Measurements from ENCODE around the gene NDUFA11. TPM values are rescaled to one million over a fixed set of nuclear protein-coding genes. Genes with fewer than 3 reads are reported as not detected.

NDUFA11 gene
- total RNA-seq, 1 donor from 2014 or later = 220 TPM

DNA sequence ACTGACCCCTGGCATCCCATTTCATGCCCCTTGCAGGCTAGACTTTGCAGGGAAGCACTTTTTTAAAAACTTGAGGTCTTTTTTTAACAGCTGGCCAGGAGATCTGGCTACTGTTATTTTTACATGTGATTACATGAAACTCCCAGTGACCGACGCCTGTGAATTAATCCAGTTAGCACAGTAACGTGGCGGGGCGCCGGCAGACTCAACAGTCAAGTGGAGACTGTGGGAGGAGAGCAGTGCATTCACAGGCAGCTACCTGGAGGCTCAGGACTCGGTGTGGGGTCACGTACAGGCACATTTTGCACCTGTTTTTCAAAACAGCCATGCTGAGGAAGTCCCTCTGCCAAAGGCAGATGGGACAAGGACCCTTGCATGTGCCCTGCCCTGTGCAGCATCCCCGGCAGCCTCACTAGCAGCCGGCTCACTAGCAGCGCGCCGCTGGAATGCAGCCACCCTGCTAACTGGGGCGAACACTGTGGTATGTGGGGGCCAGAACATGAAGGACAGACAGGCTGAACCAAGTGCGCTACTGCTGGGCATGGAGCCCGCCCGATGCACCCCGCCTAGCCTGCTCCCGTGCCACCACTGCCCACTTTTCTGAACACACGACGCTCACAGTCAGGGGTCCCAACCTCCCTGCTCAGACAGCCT is 29.1 kb upstream of the NDUFA11 start:
- intact Hi-C loops (cut with micrococcal nuclease) = no loop called here

DNA sequence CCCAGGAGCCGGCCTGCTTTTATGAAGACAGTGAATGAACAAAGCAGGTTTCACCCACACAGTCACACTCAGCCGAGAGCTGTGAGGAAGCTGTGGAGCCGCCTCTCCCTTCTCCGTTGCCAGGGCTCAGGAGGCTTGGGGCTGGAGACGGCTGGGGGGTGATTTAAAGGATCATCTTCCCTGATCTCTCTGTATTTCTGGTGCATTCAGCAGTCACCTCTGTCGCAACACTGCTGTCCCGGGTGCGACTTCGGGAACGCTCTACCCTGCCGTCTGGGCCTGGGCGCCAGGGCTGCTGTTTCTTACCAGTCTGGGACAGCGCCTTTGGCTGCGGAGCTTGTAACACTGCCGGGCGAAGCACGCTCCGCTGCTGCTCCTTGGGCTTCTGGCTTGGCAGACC is 28.6 kb upstream of the NDUFA11 start:
- intact Hi-C loops (cut with micrococcal nuclease) = no loop called here

GRCh38 chr19:5931251-5931650 is 27.7 kb upstream of the NDUFA11 start:
- intact Hi-C loops (cut with micrococcal nuclease) = no loop called here

GRCh38 chr19:5929625-5930024 is 26.0 kb upstream of the NDUFA11 start:
- intact Hi-C loops (cut with micrococcal nuclease) = no loop called here

DNA sequence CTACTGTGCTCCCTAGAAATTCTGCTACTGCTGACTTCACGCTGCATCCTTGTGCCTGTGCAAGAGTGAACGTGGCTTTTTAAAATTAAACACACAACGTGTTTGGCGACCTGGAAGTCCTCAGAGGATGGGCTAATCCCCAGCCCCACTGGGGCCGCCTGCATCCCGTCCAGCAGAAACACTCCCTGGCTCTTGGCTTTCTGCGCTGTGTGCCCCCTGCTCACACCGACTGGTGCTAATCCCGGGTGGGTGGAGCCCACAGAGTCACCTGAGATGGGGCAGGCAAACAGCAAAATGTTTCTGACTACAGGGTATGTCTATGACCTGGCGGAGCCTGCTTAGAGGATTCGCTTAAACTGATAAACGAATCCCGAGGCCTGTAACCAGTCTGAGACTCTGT is 25.6 kb upstream of the NDUFA11 start:
- intact Hi-C loops (cut with micrococcal nuclease) = no loop called here

DNA sequence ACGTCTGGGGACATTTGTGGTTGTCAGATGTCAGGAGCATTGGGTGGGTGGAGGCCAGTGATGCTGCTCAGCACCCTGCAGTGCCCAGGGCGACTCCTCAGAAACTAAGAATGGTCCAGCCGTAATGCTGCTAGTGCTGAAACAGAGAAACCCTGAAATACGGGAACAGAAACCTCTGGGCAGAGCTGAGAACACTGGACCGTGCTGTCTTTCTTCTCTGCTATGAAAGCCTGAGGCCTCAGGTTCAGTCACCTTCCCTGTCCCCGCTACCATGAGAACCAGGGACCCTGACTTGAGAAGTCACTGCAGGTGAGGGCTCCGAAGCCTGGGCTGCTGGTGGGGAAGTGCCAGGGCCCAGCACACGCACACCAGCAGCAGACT is 23.8 kb upstream of the NDUFA11 start:
- intact Hi-C loops (cut with micrococcal nuclease) = no loop called here

DNA sequence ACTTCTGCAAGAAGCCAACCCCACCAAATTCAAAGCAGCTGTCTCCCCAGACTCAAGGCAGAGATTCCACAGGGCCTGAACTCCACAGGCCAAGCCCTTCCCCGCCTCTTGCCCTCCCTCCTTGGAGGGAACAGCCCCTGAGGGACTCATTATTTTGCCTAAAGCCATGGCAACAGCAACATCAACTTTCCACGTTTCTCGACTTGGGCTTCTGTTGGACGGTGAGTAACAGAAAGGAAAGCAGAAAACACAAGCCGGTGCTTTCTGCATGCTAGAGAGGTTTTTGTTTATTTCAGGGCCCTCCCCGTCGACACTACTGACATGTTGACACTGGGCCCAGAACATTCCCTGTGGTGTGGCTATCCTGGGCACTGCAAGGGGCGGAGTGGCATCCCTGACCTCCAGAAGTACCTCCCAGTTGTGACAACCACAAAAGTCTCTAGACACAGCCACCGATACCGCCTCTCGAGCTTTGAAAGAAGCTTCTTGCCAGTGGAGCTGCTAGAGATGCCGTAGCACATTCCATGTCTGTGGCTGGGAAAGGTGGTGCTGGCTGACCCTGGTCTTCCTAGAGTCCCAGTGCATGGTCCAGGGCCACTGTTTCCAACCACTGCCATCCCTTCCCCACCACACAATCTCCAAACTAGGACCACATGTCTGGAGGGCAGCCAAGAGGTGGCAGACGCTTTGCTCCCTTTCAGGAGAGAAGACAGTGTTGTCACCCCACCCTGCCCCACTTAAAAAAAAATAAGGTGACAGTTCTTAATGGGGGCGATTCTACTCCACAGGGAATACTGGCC is 23.3 kb upstream of the NDUFA11 start:
- intact Hi-C loops (cut with micrococcal nuclease) = no loop called here

GRCh38 chr19:5925830-5926427 is 22.3 kb upstream of the NDUFA11 start:
- intact Hi-C loops (cut with micrococcal nuclease) = no loop called here

DNA sequence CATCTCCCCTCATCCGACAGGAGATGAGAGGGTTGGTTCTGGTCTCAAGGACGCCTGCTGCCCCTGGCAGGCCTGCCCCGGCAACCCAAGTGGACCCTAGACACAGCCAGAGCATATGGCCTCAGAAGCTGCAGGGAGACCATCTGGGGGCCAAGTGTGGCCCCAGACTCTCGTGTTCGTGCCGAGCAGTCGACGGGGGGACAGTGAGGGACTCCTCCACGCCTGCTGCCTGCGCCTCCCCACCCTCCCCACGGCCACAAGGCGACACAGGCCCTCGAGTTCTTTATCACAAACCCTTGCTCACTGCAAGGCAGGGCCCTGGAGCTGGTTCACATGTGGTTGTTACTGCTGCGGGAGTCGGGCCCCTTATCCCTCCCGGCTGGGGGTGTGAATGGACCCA is 19.8 kb upstream of the NDUFA11 start:
- intact Hi-C loops (cut with micrococcal nuclease) = no loop called here

- intact Hi-C loops (cut with micrococcal nuclease) = no loop called here
These were observed 18.6 kb upstream of the NDUFA11 start for GRCh38 chr19:5922161-5922545.

GRCh38 chr19:5921516-5922160 is 18.0 kb upstream of the NDUFA11 start:
- intact Hi-C loops (cut with micrococcal nuclease) = no loop called here

DNA sequence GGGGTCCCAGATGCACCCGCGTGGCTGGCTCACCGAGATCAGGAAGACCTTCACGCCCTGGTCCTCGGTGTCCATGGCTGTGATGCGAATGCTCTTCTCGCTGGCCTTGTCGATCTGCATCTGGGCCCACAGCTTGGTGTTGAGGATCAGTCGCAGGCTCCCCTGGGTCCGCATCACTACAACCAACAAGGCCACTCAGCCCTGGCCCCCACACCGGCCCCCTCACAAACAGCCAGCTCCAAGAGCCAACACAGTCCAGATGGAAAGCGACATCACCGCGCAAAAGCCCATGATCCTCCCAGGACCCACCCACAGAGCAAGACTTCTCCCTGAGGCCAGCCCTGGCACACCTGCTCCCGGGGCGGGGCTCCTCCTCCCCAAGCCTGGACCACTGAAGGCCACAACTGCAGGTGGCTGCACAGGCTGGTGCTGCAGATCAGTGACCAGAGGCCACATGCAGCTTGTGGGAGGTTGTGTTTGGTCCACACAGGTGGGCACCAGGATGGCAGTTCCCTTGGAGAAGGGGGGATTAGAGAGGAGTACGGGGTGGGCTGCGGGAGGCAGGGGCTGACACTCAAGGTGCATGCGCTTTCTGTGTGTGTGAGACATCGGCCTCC is 15.0 kb upstream of the NDUFA11 start:
- intact Hi-C loops (cut with micrococcal nuclease) = no loop called here

- intact Hi-C loops (cut with micrococcal nuclease) = no loop called here
These were observed 14.0 kb upstream of the NDUFA11 start for GRCh38 chr19:5917431-5918107.

GRCh38 chr19:5916181-5916708 is 12.7 kb upstream of the NDUFA11 start:
- intact Hi-C loops (cut with micrococcal nuclease) = no loop called here

DNA sequence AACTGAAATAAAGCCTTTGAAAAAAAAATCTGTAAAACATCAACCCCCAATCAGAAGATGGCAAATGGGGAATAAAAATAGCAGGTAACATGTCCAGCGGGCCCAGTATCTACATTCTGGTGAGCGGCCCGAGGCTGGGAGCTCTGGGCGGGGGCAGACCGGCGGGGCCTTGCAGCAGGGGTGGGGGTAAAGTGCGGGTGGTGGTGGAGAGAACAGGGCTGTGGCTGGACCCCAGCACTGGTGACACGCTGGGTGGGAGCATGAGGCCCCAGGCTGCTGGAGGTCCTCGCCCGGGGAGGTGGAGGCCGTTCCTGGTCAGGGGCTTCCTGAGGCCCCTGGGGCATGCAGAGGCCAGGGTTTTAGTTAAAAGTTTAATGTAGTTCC is 12.2 kb upstream of the NDUFA11 start:
- intact Hi-C loops (cut with micrococcal nuclease) = no loop called here

DNA sequence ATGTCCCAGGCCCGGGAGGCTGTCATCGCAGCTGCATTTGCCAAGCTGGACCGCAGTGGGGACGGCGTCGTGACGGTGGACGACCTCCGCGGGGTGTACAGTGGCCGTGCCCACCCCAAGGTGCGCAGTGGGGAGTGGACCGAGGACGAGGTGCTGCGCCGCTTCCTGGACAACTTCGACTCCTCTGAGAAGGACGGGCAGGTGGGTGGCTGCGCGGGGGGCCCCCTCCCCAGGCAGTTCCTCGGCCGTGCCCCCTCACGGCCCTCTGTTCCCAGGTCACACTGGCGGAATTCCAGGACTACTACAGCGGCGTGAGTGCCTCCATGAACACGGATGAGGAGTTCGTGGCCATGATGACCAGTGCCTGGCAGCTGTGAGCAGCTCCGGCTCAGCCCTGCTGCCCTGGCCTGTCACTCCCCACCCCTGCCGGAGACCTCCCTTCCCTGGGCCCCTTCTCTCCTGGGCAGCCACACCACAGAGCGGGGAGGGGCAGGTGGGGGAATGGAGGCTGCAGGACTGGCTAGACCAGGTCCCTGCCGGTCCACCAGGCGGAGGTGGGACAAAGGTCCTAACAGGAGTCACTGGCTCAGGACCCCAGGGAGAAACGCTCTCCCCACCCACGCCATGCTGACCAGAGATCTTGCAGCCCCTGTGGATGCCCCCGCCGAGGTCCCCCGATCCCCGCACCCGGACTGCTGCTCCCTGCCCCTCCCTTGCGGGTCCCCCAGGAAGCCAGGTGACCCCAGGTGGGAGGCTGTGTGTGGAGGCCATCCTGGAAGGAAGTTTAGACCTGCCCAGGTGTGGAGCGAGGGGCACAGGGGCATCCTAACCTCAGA is 11.6 kb upstream of the NDUFA11 start:
- intact Hi-C loops (cut with micrococcal nuclease) = no loop called here

GRCh38 chr19:5914358-5914774 is 10.8 kb upstream of the NDUFA11 start:
- intact Hi-C loops (cut with micrococcal nuclease) = no loop called here

DNA sequence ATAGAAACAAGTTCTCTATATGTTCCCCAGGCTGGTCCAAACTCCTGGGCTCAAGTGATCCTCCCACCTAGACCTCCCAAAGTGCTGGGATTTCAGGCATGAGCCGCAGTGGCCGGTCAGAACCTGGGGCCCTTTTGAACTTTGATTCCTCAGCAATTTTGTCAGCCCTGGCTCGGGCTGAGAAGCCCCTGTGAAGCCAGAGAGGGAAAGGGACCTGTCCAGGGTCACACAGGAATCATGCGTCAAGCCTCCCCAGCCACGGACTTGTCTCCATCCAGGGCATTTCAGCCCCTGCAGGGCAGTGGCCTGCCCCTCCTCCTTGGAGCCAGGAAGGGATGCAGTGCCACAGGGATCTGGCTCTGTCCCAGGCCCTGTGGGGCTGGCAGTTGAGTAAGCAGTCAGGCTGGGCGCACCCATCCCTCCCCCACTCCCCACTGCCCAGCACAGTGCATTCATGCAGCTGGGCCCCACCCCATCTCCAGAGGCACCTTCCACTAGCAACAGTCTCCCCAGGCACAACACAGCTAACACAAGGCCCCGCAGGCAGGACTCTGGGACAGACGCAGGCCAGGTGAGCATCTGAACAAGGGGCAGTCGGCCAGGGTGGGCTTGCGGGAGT is 10.3 kb upstream of the NDUFA11 start, which contains the start of gene CAPS:
Gene CAPS, plus strand, starts transcription at position 516 of the 619 bp plus-strand sequence. CDS start 153 bp downstream, outside the sequence.
- intact Hi-C loops (cut with micrococcal nuclease) = no loop called here

DNA sequence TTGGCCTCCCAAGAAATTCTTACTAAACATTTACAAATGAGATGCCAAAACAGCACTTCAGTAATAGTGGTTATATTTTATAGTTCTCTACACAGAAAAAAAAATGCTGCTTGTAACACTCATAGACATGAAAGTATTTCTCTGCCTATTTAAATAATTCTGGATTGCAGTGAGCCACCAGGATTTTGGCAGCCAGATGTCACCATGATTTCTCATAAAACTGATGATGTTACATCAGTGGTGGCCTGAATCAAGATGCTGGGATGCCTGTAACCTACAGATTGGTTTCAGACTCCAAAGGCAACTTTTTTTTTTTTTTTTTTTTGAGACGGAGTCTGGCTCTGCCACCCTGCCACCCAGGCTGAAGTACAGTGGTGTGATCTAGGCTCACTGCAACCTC is 7.8 kb upstream of the NDUFA11 start:
- intact Hi-C loops (cut with micrococcal nuclease) = no loop called here

GRCh38 chr19:5910638-5910907 is 7.0 kb upstream of the NDUFA11 start:
- intact Hi-C loops (cut with micrococcal nuclease) = no loop called here
